ENCODE data around the gene EXOC3L2.

Gene EXOC3L2

DNA sequence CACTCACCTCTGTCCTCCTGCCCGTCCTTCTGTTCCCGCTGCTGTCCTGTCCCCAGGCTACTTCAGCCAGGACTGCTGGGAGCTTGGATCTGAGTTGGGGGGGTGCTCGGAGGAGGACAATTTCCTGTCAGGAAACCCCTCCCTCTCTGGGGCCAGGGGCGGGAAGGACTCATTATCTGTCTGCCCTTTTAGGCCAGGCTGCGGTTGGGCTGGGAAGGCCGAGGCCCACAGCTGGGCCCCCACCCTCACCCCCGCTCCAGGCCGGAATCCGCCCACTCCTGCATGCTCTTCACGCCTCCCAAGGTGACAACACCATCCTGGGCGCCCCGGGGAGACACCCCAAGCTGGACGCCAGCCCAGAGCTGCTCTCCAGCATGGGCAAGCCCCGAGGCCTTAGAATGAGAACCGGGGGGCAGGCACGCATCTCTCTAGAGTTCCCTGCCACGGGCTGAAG is at the start of gene EXOC3L2:
TSS of gene EXOC3L2 (minus strand) at position 74 of the 454 bp plus-strand sequence. CDS start 6,362 bp downstream, outside the sequence.
- H3K4me3 ChIP-seq (ENCODE audit: low read depth, low read length), result no peak within 1 kb of the TSS
- TF ChIP-seq, protein P1, sequence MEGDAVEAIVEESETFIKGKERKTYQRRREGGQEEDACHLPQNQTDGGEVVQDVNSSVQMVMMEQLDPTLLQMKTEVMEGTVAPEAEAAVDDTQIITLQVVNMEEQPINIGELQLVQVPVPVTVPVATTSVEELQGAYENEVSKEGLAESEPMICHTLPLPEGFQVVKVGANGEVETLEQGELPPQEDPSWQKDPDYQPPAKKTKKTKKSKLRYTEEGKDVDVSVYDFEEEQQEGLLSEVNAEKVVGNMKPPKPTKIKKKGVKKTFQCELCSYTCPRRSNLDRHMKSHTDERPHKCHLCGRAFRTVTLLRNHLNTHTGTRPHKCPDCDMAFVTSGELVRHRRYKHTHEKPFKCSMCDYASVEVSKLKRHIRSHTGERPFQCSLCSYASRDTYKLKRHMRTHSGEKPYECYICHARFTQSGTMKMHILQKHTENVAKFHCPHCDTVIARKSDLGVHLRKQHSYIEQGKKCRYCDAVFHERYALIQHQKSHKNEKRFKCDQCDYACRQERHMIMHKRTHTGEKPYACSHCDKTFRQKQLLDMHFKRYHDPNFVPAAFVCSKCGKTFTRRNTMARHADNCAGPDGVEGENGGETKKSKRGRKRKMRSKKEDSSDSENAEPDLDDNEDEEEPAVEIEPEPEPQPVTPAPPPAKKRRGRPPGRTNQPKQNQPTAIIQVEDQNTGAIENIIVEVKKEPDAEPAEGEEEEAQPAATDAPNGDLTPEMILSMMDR (IDR thresholded peaks at IDR 0.05; ENCODE audit: borderline replicate concordance, insufficient read depth, low read depth, low read length), result no peak

DNA sequence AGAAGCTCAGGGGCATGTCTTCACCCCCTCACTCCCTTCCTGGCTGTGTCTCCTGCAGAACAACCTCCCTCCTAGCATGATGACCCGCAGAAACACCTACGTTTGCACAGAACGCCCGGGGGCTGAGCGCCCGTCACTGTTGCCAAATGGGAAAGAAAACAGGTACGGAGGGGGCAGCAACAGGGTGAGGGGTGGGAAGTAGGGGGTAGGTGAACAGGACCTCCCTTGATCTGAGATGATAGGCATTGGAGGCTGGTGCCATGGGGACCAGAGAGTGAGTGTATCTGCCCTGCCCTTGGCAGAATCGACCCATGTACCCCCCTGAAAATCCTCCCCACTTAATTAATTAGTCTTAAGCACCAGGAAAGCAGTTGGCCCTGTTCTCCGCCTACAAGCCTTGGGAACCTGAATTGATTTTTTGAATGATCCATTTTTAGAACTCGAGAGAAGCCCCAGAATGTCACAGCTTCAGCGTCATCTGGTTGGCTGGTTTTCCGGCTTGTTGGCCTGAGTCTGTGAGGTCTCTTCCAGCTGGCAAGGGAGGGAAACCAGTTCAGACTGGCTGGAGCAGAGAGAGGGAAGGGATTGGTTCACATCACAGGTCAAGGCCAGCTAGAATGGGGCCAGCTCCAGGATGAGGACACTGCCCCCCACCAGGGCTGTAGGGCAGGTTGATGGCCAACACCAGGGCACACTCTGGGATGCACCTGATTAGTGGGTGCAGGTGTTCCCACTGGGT is 49.3 kb upstream of the EXOC3L2 start:
- no peak overlapping the region for H3K4me3 ChIP-seq (ENCODE audit: low read depth, low read length)
- TF ChIP-seq, protein P1 (IDR thresholded peaks at IDR 0.05; ENCODE audit: borderline replicate concordance, insufficient read depth, low read depth, low read length), result no peak

GRCh38 chr19:45293682-45294081 is 48.5 kb upstream of the EXOC3L2 start:
- TF ChIP-seq, protein P1 (IDR thresholded peaks at IDR 0.05; ENCODE audit: borderline replicate concordance, insufficient read depth, low read depth, low read length), result no peak
- H3K4me3 ChIP-seq (ENCODE audit: low read depth, low read length), result no peak overlapping the region

DNA sequence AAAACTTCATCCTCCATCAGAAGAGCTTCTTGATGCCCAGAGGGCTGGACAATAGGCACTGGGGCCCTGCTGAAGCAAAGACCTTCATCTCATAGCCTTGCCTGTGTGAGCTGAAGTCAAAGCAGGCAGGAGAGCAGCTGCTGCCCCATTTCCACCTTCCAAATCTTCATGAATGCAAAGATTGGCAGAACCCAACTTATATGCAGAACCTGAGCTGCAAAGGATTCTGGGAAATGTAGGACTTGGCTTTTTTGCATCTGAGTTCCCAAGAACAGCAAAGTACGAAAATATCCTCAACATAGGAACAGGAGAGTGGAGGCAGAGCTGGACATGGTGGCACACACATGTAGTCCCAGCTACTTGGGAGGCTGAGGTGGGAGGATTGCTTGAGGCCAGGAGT is 46.6 kb upstream of the EXOC3L2 start:
- TF ChIP-seq, protein P1 (IDR thresholded peaks at IDR 0.05; ENCODE audit: borderline replicate concordance, insufficient read depth, low read depth, low read length), result no peak
- H3K4me3 ChIP-seq (ENCODE audit: low read depth, low read length), result no peak overlapping the region

DNA sequence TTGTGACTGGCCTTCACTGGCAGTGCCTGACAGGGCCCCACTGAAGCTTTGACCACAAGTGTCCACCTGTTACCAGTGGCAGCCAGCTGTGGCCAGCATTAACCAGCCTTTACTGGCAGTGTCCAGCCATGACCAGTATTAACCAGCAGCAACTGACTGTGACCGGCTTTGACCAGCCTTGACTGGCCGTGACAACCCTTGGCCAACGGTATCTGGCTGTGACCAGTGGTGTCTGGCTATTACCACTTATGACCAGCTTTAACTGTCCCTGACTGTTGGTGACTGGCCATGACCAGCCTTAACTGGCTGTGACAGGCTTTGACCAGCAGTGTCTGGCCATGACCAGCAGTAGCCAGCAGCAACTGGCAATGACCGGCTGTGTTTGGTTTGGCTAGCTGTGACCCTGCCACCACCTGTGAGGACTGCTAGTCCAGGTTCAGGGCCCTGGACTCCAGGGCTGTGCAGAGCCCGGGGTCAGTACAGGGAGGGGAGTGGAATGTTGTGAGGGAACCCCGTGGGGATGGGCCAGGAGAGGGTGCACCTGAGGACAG is 45.2 kb upstream of the EXOC3L2 start:
- TF ChIP-seq, protein P1 (IDR thresholded peaks at IDR 0.05; ENCODE audit: borderline replicate concordance, insufficient read depth, low read depth, low read length), result no peak
- H3K4me3 ChIP-seq (ENCODE audit: low read depth, low read length), result no peak overlapping the region

DNA sequence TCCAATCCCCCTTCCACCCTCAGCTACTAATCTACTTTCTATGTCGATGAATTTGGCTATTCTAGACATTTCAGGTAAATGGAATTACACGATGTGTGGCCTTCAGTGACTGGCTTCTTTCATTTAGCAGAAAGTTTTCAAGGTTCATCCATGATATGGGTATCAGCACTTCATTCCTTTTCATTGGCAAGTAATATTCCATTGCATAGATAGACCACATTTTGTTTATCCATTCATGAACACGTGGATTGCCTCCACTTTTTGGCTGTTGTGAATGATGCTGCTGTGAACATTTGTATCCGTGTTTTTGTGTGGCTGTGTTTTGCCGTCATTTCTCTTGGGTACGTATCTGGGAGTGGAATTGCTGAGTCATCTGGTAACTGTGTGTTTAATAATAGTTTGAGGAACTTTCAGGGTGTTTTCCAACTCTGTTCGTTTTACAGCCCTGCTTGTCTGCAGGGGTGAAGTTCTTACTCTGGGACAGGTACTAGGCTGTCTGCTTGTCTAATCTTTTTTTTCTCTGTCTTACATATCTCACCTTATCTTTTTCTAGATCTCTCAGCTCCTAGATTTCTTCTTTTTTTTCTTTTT is 38.3 kb upstream of the EXOC3L2 start:
- TF ChIP-seq, protein P1 (IDR thresholded peaks at IDR 0.05; ENCODE audit: borderline replicate concordance, insufficient read depth, low read depth, low read length), result no peak
- no peak overlapping the region for H3K4me3 ChIP-seq (ENCODE audit: low read depth, low read length)

Data from GM12875 (cell line).